IPS DF 6.9 (cell line): ENCODE measurements around the gene FBF1.
A peak's percentile ranks its signal among the peaks of the same experiment; 100 is the strongest.

ENCODE experiments used
- DNase-seq: peaks from one replicate; pipeline ENCODE4 v3.0.0-alpha.2; 2013; ENCODE audit warnings: low read depth, low spot score
- H3K27ac ChIP-seq: one replicate; pipeline ENCODE4 v1.5.1; 2013; ENCODE audit warnings: low read length, control low read depth
- H3K27me3 ChIP-seq: 2 replicates; pipeline ENCODE4 v1.6.1; 2013; ENCODE audit warnings: mild to moderate bottlenecking, low read length; ENCODE audit not compliant: control insufficient read depth, insufficient read depth
- H3K36me3 ChIP-seq: 2 replicates; pipeline ENCODE4 v1.6.1; 2013; ENCODE audit warnings: low read length; ENCODE audit not compliant: control insufficient read depth, insufficient read depth
- H3K4me1 ChIP-seq: 2 replicates; pipeline ENCODE4 v1.6.1; 2013; ENCODE audit warnings: low read length; ENCODE audit not compliant: control insufficient read depth, insufficient read depth
- H3K4me3 ChIP-seq: 2 replicates; pipeline ENCODE4 v1.5.1; 2013; ENCODE audit warnings: mild to moderate bottlenecking, low read length
- H3K9me3 ChIP-seq: 2 replicates; pipeline ENCODE4 v1.6.1; 2013; ENCODE audit warnings: low read length, inconsistent platforms; ENCODE audit not compliant: control insufficient read depth, insufficient read depth
- WGBS: extraction: QIAGEN DNeasy Blood & Tissue Kit; methylation state at CpG from one replicate; pipeline ENCODE4 v1.1.7; 2013; ENCODE audit warnings: mixed read lengths, missing lambda C conversion rate; ENCODE audit not compliant: insufficient read length, insufficient coverage; 5-methylcytosine and 5-hydroxymethylcytosine counted together

The FBF1 gene

GRCh38 chr17:75940727-75941441, at the start of gene FBF1:
FBF1 (minus strand) TSS chr17:75941042; CDS start chr17:75938149, 2,893 bp downstream.
- peak; percentile 73 for DNase-seq
- no peaks in the 10 kb centered on the region; the same call in 1 of the 2 replicates for H3K36me3 ChIP-seq
- no CpG with 5 or more reads among the region's 63 CpGs for WGBS
- H3K4me3 ChIP-seq = peak within 1 kb of the TSS; percentile 75
- no peak within 1 kb of the TSS for H3K27ac ChIP-seq
- no peaks in the 10 kb centered on the region for H3K9me3 ChIP-seq
- no peaks in the 10 kb centered on the region for H3K4me1 ChIP-seq
- H3K27me3 ChIP-seq = no peaks in the 10 kb centered on the region

- Histone ChIP-seq H3K27ac (no peak overlapping the region), H3K27me3 (no peaks in the 10 kb centered on the region; the same call in 1 of the 2 replicates), H3K9me3 (no peaks in the 10 kb centered on the region), H3K4me3 (no peak overlapping the region), H3K4me1 (peaks cover 6% of the 10 kb centered on the region), H3K36me3 (peaks cover 5% of the 10 kb centered on the region; the same call in 1 of the 2 replicates)
- no CpG with 5 or more reads among the region's 4 CpGs for WGBS
- no peak for DNase-seq
Observed at GRCh38 chr17:75987041-75987440, 46.2 kb upstream of the FBF1 start.

- Histone ChIP-seq H3K36me3 (no peaks in the 10 kb centered on the region), H3K27me3 (no peaks in the 10 kb centered on the region; the same call in 1 of the 2 replicates), H3K27ac (no peak overlapping the region), H3K4me1 (peaks cover 6% of the 10 kb centered on the region), H3K4me3 (no peak overlapping the region), H3K9me3 (no peaks in the 10 kb centered on the region)
- no CpG with 5 or more reads among the region's 4 CpGs for WGBS
- no peak for DNase-seq
Observed at GRCh38 chr17:75985986-75986385, 45.1 kb upstream of the FBF1 start.

- no CpG with 5 or more reads among the region's 6 CpGs for WGBS
- Histone ChIP-seq H3K4me3 (no peak overlapping the region), H3K9me3 (no peaks in the 10 kb centered on the region), H3K27me3 (no peaks in the 10 kb centered on the region; the same call in 1 of the 2 replicates), H3K27ac (no peak overlapping the region), H3K4me1 (peaks cover 6% of the 10 kb centered on the region), H3K36me3 (no peaks in the 10 kb centered on the region)
- DNase-seq = no peak
Observed at GRCh38 chr17:75983501-75984181, 42.8 kb upstream of the FBF1 start.

GRCh38 chr17:75981019-75981615, 40.3 kb upstream of the FBF1 start:
- no peaks in the 10 kb centered on the region; the same call in 1 of the 2 replicates for H3K27me3 ChIP-seq
- no peaks in the 10 kb centered on the region for H3K9me3 ChIP-seq
- H3K27ac ChIP-seq = no peak overlapping the region
- peaks cover 6% of the 10 kb centered on the region for H3K4me1 ChIP-seq
- no peak for DNase-seq
- no peak overlapping the region for H3K4me3 ChIP-seq
- no CpG with 5 or more reads among the region's 7 CpGs for WGBS
- H3K36me3 ChIP-seq = no peaks in the 10 kb centered on the region

- Histone ChIP-seq H3K4me1 (peaks cover 6% of the 10 kb centered on the region), H3K27ac (peak overlapping the region; percentile 52), H3K9me3 (no peaks in the 10 kb centered on the region), H3K36me3 (no peaks in the 10 kb centered on the region), H3K27me3 (no peaks in the 10 kb centered on the region; the same call in 1 of the 2 replicates), H3K4me3 (peak overlapping the region; percentile 58; the same call in 1 of the 2 replicates)
- DNase-seq = no peak
- WGBS = no CpG with 5 or more reads among the region's 18 CpGs
Observed at GRCh38 chr17:75980188-75981018, 39.6 kb upstream of the FBF1 start.

GRCh38 chr17:75979705-75980187, 38.9 kb upstream of the FBF1 start:
- Histone ChIP-seq H3K27ac (peak overlapping the region; percentile 52), H3K4me3 (peak overlapping the region; percentile 58; the same call in 1 of the 2 replicates), H3K9me3 (no peaks in the 10 kb centered on the region), H3K36me3 (no peaks in the 10 kb centered on the region), H3K27me3 (no peaks in the 10 kb centered on the region), H3K4me1 (peaks cover 6% of the 10 kb centered on the region)
- WGBS = no CpG with 5 or more reads among the region's 19 CpGs
- no peak for DNase-seq

- H3K27ac ChIP-seq = peak within 1 kb of the TSS; percentile 52
- H3K36me3 ChIP-seq = no peaks in the 10 kb centered on the region
- H3K4me3 ChIP-seq = peak within 1 kb of the TSS; percentile 58; the same call in 1 of the 2 replicates
- H3K27me3 ChIP-seq = no peaks in the 10 kb centered on the region
- no CpG with 5 or more reads among the region's 72 CpGs for WGBS
- H3K9me3 ChIP-seq = no peaks in the 10 kb centered on the region
- peaks cover 3% of the 10 kb centered on the region; the same call in 1 of the 2 replicates for H3K4me1 ChIP-seq
- peak; percentile 84 for DNase-seq
Observed at GRCh38 chr17:75978938-75979704, 38.3 kb upstream of the FBF1 start, which contains the start of the genes ACOX1 and TEN1. ACOX1 (minus strand) TSS chr17:75979166; CDS start chr17:75979073, 93 bp downstream. TEN1 (plus strand) TSS chr17:75979240; CDS start chr17:75986193, 6,953 bp downstream.

- WGBS = 100% methylated on average over 1 of the region's 9 CpGs
- H3K9me3 ChIP-seq = no peaks in the 10 kb centered on the region
- DNase-seq = no peak
- H3K27me3 ChIP-seq = no peaks in the 10 kb centered on the region
- no peaks in the 10 kb centered on the region for H3K4me1 ChIP-seq
- no peak overlapping the region for H3K27ac ChIP-seq
- H3K36me3 ChIP-seq = no peaks in the 10 kb centered on the region
- H3K4me3 ChIP-seq = no peak overlapping the region
Observed at GRCh38 chr17:75976175-75976848, 35.5 kb upstream of the FBF1 start.
